Adrenal gland (tissue), 12 donors: ENCODE results near the gene LLGL1. TPM values are rescaled to one million over a fixed set of nuclear protein-coding genes. Genes with fewer than 3 reads are reported as not detected.

ENCODE experiments used
- DNase-seq, 7 donors: peaks; one replicate each; pipeline ENCODE4 v3.0.0-alpha.2; 2019 to 2020
- H3K27ac ChIP-seq, 5 donors: fragments of 200-600 bp; sonication (generic) in 4 of 5; 1 replicate in 3 of 5; 2 replicates in 2 of 5; pipeline versions ENCODE4 v1.5.1 to v1.8.0; 2016 to 2020; ENCODE audit warnings: mild to moderate bottlenecking in 1 of 5
- H3K27me3 ChIP-seq: fragments of 200-600 bp; 2 replicates; pipeline ENCODE4 v1.8.0; 2021
- H3K36me3 ChIP-seq, 2 donors: fragments of 200-600 bp; replicated peaks in 1 of 2; 1 replicate in 1 of 2; 2 replicates in 1 of 2; pipeline versions ENCODE4 v1.5.1 to v1.8.0; 2018 to 2022
- H3K4me1 ChIP-seq, 2 donors: fragments of 200-600 bp; replicated peaks in 1 of 2; 1 replicate in 1 of 2; 2 replicates in 1 of 2; pipeline versions ENCODE4 v1.5.1 to v1.8.0; 2018 to 2021
- H3K4me3 ChIP-seq, 4 donors: fragments of 200-600 bp; sonication (generic) in 3 of 4; one replicate each; pipeline ENCODE4 v1.5.1; 2016 to 2018
- H3K9me3 ChIP-seq, 3 donors: fragments of 200-600 bp; sonication (generic) in 1 of 3; replicated peaks in 1 of 3; 1 replicate in 2 of 3; 2 replicates in 1 of 3; pipeline versions ENCODE4 v1.5.1 to v1.8.0; 2016 to 2021
- CTCF ChIP-seq, 6 experiments: fragments of 450-650 bp in 4 of 6; fragments of 200-600 bp in 2 of 6; sonication (generic) in 1 of 6; IDR thresholded peaks; 1 replicate in 5 of 6; 2 replicates in 1 of 6; pipeline versions ENCODE4 v1.5.1 to v1.8.0; 2016 to 2021; ENCODE audit warnings: antibody characterized with exemption in 6 of 6, mild to moderate bottlenecking in 2 of 6, moderate library complexity in 1 of 6
- POLR2A ChIP-seq, 2 donors: fragments of 450-650 bp; IDR thresholded peaks; one replicate each; pipeline ENCODE4 v1.6.1; 2017; ENCODE audit warnings: antibody characterized with exemption in 2 of 2, mild to moderate bottlenecking in 2 of 2, moderate library complexity in 1 of 2
- WGBS, 4 donors: extraction: QIAGEN DNeasy Blood & Tissue Kit in 2 of 4; methylation state at CpG; one replicate each; pipeline versions ENCODE4 v1.1.5 to v1.1.7; 2013 to 2017; 5-methylcytosine and 5-hydroxymethylcytosine counted together
- intact Hi-C, 2 donors: fragments of 100-400 bp; cut with DNase I; formaldehyde crosslinking; loops; one replicate each; pipeline versions ENCODE4 v1.14.1 to v1.15.0; 2022 to 2023
- polyA plus RNA-seq, 3 donors: library from polyadenylated mRNA; stranded (reverse); fragments of 200-250 nt in 2 of 3; fragments of 350-450 nt in 1 of 3; fragmentation: Illumina TruSeq in 1 of 3; extraction: RNeasy Lipid Tissue Mini Kit (QIAGEN cat#74804) in 1 of 3; gene quantifications; one replicate each; pipeline ENCODE4 v1.2.3, GENCODE V29; 2013 to 2014
- total RNA-seq, 9 donors: library from RNA; depleted of rRNA in 4 of 9; stranded (reverse); fragments of >200 nt in 4 of 9; fragments of 120-200 nt in 1 of 9; fragmentation: NEBNext Ultra II Directional in 1 of 9; extraction: Animal tissue kit (Norgen Biotek cat#: 25700) in 1 of 9; gene quantifications; one replicate each; pipeline versions ENCODE4 v1.1.0 to v1.2.4, GENCODE V29; 2013 to 2023
- donor health status: healthy with polysubstance abuse.
- donor health status: Bipolar disorder and iron deficiency.
- donor health status: DM: yes; HTN: yes; CAD: no.
- donor health status: DM: no; HTN: no; CAD: no.
- donor health status: DM: no; HTN: no; CAD: no.
- donor health status: DM: yes; HTN: yes; CAD: no.

The LLGL1 gene
- total and polyA plus RNA-seq, 12 donors = 4.1 to 65.1 (median 36.5) TPM

- Histone ChIP-seq H3K36me3 (peaks cover 0 to 15% of the 10 kb centered on the region in 2 donors), H3K4me3 (no peak overlapping the region), H3K9me3 (no peaks in the 10 kb centered on the region), H3K27ac (no peak overlapping the region), H3K27me3 (no peaks in the 10 kb centered on the region), H3K4me1 (peaks cover 0 to 3% of the 10 kb centered on the region in 2 donors)
- WGBS, 4 donors = 86 to 90% (median 88%) methylated on average over 8 to 14 of the region's 14 CpGs
- intact Hi-C loops = no loop called here
- TF ChIP-seq CTCF (IDR thresholded peaks at IDR 0.05) (no peak), POLR2A (IDR thresholded peaks at IDR 0.05) (no peak)
- DNase-seq = no peak
Measured at GRCh38 chr17:18270046-18270931, 44.9 kb downstream of the LLGL1 start.

DNA sequence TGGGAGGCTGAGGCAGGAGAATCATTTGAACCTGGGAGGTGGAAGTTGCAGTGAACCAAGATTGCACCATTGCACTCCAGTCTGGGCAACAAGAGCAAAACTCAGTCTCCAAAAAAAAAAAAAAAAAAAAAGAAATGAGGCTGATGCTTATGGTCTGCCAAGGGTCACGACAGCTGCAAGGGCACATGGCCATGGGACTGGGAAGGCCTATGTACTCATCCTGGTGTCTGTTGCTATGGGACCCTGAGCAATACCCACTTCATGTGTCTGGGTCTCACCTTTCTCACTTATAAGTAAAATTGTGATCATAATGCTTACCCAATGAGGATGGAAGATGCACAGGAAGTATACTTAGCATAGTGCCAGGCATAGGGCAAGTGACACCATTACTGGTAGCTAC, 51.6 kb downstream of the LLGL1 start:
- 75 to 93% (median 76%) methylated on average over 1 of the region's 1 CpG for WGBS, 4 donors
- intact Hi-C loops = no loop called here

DNA sequence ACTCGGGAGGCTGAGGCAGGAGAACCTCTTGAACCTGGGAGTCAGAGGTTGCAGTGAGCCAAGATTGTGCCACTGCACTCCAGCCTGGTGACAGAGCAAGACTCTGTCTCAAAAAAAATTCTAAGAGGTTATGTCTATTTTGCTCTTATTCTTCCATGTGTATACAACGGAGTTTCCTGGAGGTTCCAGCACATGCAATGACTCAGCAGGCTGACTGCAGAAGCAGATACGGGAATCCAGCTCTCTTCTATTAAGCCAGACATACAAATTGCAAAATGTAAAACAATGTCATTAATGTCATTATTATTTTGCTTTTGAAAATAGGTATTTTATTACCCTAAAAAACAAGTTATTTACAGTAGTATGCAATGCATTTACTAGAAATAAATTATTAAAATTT, 53.4 kb downstream of the LLGL1 start:
- WGBS, 4 donors = 77 to 87% (median 82%) methylated on average over 3 of the region's 3 CpGs
- intact Hi-C loops = no loop called here
- Histone ChIP-seq H3K27ac (no peak overlapping the region), H3K36me3 (peaks cover 0 to 85% of the 10 kb centered on the region in 2 donors), H3K4me3 (no peak overlapping the region), H3K27me3 (no peaks in the 10 kb centered on the region), H3K9me3 (no peaks in the 10 kb centered on the region), H3K4me1 (no peaks in the 10 kb centered on the region)
- no peak for TF ChIP-seq CTCF (IDR thresholded peaks at IDR 0.05)
- DNase-seq = no peak

More for the DNA sequence above, 51.6 kb downstream of the LLGL1 start:
- Histone ChIP-seq H3K36me3 (peaks cover 0 to 67% of the 10 kb centered on the region in 2 donors), H3K9me3 (no peaks in the 10 kb centered on the region), H3K4me1 (no peaks in the 10 kb centered on the region), H3K27me3 (no peaks in the 10 kb centered on the region), H3K27ac (no peak overlapping the region), H3K4me3 (no peak overlapping the region)
- TF ChIP-seq POLR2A (IDR thresholded peaks at IDR 0.05) = no peak
- no peak for TF ChIP-seq CTCF (IDR thresholded peaks at IDR 0.05)
- no peak for DNase-seq

- Histone ChIP-seq H3K36me3 (peaks cover 0 to 90% of the 10 kb centered on the region in 2 donors), H3K4me3 (no peak overlapping the region), H3K4me1 (no peaks in the 10 kb centered on the region), H3K9me3 (no peaks in the 10 kb centered on the region), H3K27me3 (no peaks in the 10 kb centered on the region), H3K27ac (no peak overlapping the region)
- 94 to 100% (median 95%) methylated on average over 4 of the region's 4 CpGs for WGBS, 4 donors
- DNase-seq = no peak
- TF ChIP-seq CTCF (IDR thresholded peaks at IDR 0.05) = no peak
- TF ChIP-seq POLR2A (IDR thresholded peaks at IDR 0.05) = no peak
- intact Hi-C loops = no loop called here
Measured at GRCh38 chr17:18280249-18280648, 54.8 kb downstream of the LLGL1 start.
